Adipose tissue (tissue), 3 donors: ENCODE measurements around the gene BRPF1. TPM values are rescaled to one million over a fixed set of nuclear protein-coding genes. Genes with fewer than 3 reads are reported as not detected.
A peak's percentile ranks its signal among the peaks of the same experiment; 100 is the strongest.
"Not testable (repeated sequence)": the region's sequence is repeated elsewhere in the genome, so short reads cannot be mapped to it uniquely, and the experiment has no call there.

Experiments
- H3K27ac ChIP-seq: one replicate; pipeline ENCODE4 v1.5.1; 2013; ENCODE audit warnings: low read depth, low read length
- WGBS, 3 donors: extraction: QIAGEN DNeasy Blood & Tissue Kit; methylation state at CpG; one replicate each; pipeline ENCODE4 v1.1.7; 2013; 5-methylcytosine and 5-hydroxymethylcytosine counted together
- polyA plus RNA-seq, 3 donors: library from polyadenylated mRNA; stranded (reverse); fragments of 200-250 nt; gene quantifications; one replicate each; pipeline ENCODE4 v1.2.3, GENCODE V29; 2013
- donor health status: healthy with polysubstance abuse.
- donor health status: Bipolar disorder and iron deficiency.
- donor health status: healthy.

BRPF1 gene
- polyA plus RNA-seq, 3 donors = 4.8 to 12.8 (median 7.5) TPM

DNA sequence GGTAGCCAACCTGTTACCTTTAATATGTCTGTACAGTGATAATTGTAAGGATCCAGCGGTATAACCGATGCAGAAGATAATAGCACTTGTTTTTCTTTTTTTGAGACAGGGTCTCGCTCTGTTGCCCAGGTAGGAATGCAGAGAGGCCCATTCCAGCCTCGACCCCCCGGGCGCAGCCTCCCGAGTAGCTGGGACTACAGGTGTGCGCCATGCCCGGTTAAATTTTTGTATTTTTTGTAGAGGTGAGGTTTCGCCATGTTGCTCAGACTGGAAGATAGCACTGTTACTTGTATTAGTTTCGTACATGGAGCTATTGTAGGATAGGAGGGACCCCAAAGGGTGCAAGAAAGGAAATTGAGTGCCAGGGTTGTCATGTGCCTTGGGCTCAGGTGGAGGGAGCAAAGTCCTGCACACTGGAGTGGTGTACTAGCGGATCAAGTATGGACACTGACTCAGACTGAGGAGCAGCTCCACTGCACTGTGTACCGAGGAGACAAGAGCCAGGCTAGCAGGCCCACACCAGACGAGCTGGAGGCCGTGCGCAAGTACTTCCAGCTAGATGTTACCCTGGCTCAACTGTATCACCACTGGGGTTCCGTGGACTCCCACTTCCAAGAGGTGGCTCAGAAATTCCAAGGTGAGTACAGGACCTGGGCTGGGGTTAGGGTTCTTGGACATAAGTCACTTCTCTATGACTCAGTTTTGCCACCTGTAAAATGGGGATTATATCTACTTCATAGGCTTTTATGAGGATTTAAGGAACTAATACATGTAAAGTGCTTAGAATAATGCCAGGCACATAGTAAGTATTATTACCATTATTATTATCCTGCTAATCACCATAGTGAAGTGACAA, 19.2 kb downstream of the BRPF1 start:
- H3K27ac ChIP-seq = no peak overlapping the region
- WGBS, 3 donors = 36 to 47% (median 43%) methylated on average over 17 of the region's 17 CpGs

DNA sequence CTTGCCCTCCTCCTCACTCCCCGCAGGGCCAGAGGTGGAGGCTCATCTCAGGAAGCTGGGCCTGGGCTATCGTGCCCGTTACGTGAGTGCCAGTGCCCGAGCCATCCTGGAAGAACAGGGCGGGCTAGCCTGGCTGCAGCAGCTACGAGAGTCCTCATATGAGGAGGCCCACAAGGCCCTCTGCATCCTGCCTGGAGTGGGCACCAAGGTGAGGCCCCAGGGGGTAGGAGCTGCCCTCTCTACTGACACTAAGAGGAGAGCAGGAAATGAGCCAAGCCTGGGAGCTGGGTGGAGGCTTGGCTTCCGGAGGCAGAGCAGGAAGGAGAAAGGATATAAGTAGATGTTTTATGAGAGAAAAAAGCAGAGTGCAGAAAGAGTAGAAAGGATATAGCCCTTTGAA, 23.1 kb downstream of the BRPF1 start:
- WGBS, 3 donors = 49 to 76% (median 55%) methylated on average over 8 of the region's 8 CpGs
- no peak overlapping the region for H3K27ac ChIP-seq

DNA sequence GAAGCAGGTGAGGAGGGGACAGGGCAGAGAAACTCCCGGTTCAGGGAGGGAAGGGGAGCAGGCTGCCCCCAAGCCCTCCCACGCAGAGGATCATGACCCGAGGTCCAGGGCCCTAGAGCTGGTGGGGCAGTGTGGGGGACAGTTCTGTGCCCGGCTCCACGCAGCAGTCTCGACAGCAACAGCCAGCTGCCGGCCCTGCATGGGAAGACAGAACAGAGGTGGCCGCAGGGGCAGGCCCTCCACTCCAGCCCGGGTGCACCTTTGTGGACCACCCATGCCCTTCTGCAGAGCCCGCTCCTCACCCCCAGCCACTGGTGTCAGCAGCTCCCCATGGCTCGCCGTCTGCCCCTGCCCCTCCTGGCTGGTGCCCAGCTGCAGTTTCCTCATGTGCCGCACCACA, 25.9 kb downstream of the BRPF1 start:
- WGBS, 3 donors = 90 to 92% (median 90%) methylated on average over 11 to 13 of the region's 13 CpGs
- H3K27ac ChIP-seq = no peak overlapping the region

DNA sequence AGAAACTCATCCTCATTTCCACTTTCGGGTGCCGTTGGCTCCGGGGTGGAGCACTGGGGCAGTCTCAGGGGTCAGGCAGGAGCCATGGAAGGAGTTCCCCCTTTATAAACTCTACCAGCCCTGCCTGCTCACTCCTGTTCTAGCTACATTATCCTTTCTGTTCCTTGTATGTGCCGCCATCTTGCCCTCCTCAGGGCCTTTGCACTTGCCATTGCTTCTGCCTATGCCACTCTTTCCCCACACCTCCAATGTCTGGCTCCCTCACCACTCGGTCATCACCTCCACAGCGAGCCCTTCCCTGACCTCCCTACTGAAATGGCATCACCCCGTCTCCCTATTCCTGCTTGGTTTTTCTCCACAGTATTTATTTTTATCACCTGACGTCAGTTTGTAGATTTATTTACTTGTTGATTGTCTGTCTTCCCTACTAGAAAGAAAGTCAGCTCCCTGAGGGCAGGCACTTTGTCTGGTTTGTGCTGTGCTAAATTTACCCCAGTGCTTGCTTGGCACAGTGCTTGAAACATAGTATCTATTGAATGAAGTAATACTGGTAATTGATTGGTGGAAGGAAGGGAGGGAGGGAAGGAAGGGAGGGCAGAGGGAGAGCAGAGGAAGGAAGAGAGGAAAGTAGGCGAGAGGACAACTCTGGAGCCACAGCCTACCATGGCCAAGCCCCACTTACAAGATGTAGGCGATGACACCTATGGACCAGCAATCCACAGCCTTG, 29.4 kb downstream of the BRPF1 start:
- H3K27ac ChIP-seq = no peak overlapping the region
- WGBS, 3 donors = 95 to 96% (median 95%) methylated on average over 10 of the region's 10 CpGs

DNA sequence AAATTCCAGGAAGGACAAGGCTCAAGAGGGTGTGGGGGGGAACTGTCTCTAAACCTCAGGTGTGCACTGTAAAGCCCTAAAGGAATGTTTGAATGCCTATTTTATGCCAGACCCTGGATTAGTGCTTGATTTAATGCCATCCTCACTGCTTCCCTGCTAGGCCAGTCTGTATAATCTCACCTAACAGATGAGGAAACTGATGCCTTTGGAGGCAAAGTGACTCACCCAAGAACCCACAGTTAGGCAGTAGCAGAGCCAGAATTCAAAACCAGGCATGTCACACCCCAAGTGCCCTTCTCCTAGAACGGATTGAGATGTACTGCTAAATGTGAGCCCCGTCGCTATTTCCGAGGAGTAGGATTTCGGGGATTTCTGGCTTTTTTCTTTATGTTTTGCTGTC, 30.4 kb downstream of the BRPF1 start:
- 94 to 97% (median 95%) methylated on average over 5 of the region's 5 CpGs for WGBS, 3 donors
- H3K27ac ChIP-seq = no peak overlapping the region

DNA sequence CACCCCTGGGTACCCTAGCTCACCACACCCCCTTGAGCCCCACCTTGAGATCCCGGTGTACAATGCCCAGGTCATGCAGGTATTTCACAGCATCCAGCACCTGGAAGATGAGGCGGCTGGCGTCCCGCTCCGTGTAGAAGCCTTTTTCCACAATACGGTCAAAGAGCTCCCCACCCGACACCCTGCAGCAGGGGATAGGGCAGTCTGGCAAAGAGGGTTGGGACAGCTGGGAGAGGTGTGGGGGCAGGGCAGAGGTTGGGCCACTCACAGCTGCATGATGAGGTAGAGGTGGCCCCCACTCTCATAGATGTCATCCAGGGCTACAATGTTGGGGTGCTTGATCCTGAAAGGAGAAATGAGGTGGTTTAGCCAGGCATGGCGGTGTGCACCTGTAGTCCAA, 31.3 kb downstream of the BRPF1 start:
- 91 to 93% (median 92%) methylated on average over 8 of the region's 8 CpGs for WGBS, 3 donors
- no peak overlapping the region for H3K27ac ChIP-seq

DNA sequence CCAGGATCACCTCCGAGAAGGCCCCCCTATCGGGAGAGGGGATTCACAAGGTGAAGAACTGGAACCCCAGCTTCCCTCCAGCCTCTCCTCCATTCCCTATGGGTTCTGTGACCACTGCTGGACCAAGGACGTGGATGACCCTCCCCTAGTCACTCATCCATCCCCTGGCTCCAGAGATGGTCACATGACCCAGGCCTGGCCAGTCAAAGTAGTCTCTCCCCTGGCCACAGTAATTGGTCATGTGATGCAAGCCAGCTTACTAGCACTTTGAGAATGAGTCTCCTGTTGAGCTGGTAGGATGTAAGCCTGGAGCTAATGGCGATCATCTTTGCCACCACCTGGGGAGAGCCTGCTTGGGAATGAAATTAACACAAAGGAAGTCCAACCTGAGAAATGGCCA, 34.3 kb downstream of the BRPF1 start:
- WGBS, 3 donors = 84 to 93% (median 88%) methylated on average over 4 of the region's 4 CpGs
- no peak overlapping the region for H3K27ac ChIP-seq

DNA sequence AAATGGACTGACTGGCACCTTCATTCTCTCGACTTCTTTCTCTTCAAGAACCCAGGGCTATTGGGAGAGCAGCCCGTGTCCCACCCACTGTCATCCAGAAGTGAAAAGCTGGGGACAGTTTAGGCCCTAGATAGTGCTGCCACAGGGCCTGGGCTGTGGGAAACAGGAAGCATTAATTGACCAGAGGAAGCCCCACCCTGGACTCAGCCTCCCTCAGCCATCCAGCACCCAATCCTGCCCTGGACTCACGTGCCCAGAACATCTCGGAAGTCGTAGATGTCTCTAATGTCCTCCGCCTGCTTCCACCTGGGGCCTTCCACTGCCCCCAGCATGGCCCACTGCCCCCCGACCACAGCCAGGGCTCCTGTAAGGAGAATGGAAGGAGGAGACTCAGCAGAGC, 35.9 kb downstream of the BRPF1 start:
- WGBS, 3 donors = 51 to 65% (median 62%) methylated on average over 7 of the region's 7 CpGs
- no peak overlapping the region for H3K27ac ChIP-seq

DNA sequence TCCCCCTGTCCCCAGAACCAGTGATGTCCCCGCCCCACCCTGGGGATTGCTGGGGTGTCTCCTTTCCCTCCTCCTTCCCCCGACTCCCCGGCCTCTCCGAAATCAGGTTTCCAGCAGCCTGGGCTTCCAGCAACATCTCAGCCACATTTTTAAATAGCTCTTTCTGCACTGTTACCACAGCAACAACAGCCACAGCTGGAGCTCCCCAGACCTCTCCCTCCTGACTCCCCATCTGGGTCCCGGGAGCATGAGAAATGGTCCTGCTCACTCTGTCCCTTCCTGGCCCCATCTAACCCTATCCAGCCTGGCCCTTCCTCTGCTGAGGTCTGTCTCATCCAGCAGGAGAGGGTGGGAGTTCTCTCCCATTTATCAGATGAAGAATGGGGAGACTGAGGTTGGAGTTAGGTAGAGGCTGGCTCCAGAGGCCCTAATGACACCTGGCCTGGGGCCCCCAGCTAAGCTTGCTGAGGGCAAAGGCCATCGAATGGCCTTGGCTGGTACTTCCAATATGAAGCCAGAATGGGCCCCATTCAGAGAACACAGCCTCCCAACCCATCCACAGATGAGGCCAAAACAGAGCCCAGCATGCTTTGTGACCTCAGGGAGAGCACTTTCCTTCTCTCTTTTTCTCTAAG, 36.7 kb downstream of the BRPF1 start:
- H3K27ac ChIP-seq = no peak overlapping the region
- WGBS, 3 donors = 63 to 71% (median 69%) methylated on average over 6 of the region's 6 CpGs

DNA sequence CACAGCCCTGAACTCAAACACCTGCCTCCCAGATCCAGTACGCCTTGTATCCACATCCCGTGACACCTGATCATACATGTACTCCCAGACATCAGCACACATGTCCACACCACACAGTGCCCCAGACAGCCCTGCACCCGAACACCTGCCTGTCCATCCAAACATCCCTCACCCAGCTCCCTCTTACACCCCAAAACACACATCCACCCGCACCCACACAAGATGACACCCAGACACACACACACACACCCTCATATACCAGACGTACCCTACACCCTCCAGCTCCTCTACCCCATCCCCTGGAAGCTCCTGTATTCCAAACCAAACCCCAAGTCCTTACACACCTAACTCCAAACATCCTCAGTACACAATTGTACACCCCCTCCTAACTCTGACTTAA, 37.5 kb downstream of the BRPF1 start:
- H3K27ac ChIP-seq = no peak overlapping the region
- WGBS, 3 donors = 56 to 80% (median 70%) methylated on average over 5 of the region's 5 CpGs

DNA sequence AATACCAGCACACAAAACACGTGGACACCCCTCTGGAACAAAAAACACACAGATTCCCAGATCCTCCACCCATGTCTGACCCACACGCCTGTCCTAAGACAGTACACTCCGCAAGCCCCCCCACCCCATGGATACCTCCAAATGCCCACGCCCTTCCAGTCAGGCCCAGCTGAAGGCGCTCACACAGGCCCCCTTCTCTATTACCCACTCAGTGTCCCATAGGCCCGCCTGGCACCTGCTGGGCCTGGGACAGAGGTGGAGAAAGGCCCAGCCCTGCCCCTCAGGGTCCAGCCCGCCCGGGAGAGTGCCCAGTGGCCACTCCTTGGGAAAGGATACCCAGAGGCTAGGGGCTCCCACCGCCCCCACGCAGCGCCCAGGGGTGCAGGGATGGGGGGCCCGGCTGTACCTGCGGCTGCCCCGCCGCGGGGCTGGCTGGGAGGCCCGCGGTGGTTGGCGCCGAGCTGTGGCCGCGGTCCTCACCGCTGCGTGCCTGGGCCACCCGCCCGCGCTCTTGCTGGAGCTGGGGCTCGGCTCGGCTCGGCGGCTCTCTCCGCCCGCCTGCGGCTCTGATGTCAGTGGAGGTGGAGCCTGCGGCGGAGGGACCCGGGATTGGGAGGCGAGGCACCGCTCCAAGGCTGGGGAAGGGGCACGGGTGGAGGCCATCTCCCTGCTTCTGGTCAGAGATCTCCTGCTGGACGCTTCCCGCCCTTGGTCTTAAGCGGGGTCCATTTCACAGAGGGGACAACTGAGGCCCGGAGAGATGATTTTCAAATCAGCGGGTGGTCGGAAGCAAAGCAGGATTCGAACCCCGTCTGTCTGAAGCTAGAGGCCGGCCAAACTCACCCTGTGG, 38.1 kb downstream of the BRPF1 start, which contains the start of gene CAMK1:
Gene CAMK1, minus strand, starts transcription at position 522 of the 850 bp plus-strand sequence. CDS start 2,198 bp downstream, outside the sequence.
- H3K27ac ChIP-seq = peak within 1 kb of the TSS; percentile 48
- 4 to 8% (median 6%) methylated on average over 48 to 49 of the region's 49 CpGs for WGBS, 3 donors

DNA sequence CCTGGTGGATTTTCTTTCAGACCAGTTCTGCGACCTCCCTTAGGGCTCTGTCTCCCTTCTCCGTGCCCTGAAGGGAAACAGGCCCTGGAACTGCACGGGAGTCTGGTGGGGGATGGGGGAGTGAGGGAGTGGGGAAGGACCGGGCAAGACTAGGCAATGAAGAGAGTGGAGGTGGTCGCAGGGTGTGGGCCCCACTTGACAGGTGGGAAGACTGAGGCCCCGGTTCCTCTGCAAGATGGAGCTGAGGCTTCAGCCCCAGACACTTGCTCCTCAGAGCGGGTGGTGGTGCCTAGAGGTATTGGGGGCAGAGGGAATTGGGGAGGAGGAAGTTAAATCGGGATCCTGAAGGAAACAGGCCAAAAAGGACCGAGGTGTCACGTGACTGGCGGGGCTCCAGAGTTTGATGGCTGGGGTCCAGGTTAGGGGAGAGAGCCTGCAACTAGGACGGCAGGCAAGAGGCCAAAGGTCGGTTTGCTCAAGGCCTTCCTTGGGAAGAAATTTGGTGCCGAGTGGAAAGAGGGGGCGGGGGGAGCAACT, 38.8 kb downstream of the BRPF1 start:
- 8 to 13% (median 8%) methylated on average over 15 of the region's 15 CpGs for WGBS, 3 donors

DNA sequence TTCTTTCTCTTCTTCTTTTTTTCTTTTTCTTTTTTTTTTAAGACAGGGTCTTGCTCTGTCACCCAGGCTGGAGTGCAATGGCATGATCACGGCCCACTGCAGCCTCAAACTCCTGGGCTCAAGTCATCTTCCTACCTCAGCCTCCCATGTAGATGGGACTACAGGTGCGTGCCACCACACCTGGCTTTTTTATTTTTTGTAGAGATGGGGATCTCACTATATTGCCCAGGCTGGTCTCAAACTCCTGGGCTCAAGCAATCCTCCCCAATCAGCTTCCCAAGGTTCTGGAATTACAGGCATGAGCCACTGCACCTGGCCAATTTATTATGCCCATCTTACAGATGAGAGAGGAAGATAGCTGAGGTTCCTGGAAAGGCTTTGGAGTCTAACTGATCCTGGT, 39.5 kb downstream of the BRPF1 start:
- 78 to 93% (median 85%) methylated on average over 2 of the region's 2 CpGs for WGBS, 3 donors
- H3K27ac ChIP-seq = not testable (repeated sequence)

More for the DNA sequence above, 38.8 kb downstream of the BRPF1 start:
- peak overlapping the region; percentile 48 for H3K27ac ChIP-seq

DNA sequence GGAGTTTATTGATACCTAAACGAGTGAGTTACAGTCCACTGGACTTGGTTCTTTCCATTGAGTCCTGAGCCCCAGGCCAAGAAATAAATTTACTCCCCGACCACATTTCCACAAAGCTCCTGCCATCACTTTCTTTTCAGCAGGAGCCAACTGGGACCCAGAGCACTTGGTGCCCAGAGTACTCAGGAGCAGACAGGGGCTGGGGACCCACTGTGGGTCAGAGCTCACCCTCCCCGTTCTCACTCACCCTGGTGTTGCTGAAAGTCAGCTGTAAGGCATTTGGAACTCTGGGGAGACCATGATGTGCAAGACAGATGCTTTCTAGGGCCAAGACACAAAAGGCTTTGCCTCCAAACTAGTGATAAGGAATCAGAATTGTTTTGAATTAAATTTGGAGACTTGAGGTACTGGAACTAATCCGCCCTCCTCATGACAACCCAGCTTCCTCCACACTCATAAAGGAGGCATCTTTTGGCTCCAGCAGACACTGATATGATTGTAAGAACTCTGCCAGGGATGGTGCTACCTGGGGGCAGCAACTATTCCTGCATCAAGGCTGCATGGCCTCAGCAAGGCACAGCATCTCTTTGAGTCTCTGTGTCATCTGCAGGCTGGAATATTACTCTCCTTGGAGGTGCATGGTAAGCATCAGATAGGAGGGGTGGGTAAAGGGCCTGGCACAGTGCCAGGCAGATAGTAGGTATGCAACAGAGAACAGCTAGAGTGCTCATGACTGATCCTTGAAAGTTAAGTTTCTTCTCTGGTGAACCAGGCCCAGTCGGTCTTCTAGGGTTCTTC, 45.6 kb downstream of the BRPF1 start:
- no peak overlapping the region for H3K27ac ChIP-seq
- WGBS, 3 donors = 61 to 75% (median 74%) methylated on average over 5 of the region's 5 CpGs

DNA sequence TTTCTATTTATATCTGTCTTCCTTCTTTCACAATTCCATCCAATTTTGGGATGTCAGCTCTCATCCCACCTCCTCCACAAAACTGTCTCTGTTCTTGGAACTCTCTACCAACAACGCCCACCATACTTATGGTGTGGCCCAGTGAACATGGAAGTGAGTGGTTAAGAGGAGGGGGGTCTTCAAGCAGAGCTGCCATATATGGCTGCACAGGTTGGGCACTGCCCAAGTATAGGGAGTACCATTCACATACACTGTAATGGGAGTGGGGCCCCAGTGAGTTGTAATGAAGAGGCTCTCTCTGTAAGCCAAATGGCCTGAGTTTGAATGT, 46.1 kb downstream of the BRPF1 start:
- WGBS, 3 donors = 62 to 81% (median 67%) methylated on average over 1 of the region's 1 CpG
- no peak overlapping the region for H3K27ac ChIP-seq

DNA sequence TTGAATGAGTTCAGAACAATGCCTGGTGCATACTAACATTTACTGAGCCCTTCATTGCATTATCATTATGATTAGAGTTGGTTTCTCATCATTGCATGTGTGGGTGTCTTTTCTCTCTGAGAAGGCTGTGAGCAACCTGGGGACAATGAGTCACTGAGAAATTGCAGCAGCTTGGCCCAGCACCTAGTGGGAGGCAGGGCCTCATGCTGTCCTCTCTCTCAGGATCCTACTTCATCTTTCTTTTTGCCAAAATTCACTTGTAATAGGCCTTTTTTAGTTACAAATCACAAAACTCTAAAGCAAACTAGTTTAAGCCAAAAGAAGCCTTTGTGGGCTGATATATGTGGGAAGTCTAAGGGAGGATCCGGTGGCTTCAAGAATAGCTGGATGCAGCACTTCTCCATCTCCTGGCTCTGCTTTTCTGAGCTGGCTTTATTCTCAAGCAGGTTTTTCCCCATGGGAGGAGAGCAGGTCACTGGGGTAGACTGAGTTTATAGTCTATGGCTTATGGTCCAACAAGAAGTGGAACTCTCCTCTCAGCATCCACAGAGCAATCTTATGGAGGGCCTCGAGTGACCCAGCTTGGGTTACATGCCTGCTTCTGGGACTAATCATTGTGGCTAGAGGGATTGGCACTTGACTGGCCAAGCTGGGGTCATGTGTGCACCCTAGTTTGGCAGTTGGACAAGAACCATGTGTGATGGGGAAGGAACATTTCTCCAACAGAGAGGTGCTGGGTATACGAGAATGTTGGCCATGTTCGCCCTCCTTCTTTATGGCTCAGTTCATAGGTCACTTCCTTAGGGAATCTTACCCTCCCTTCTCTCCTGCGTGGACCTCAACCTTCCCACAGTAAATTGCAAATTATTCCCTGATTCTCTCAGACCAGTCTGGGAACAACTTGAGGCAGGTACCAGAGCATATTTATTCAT, 46.9 kb downstream of the BRPF1 start:
- H3K27ac ChIP-seq = no peak overlapping the region

More for the DNA sequence above, 46.9 kb downstream of the BRPF1 start:
- 52 to 75% (median 62%) methylated on average over 5 of the region's 5 CpGs for WGBS, 3 donors
